Skin of body (tissue), 2 donors: Measurements from ENCODE around the gene KMT2C. TPM values are rescaled to one million over a fixed set of nuclear protein-coding genes. Genes with fewer than 3 reads are reported as not detected.
"Not testable (repeated sequence)": the region's sequence is repeated elsewhere in the genome, so short reads cannot be mapped to it uniquely, and the experiment has no call there.

Experiments used
- DNase-seq: peaks from one replicate; lab custom pipeline; 2025; lab: John Stamatoyannopoulos, UW
- total RNA-seq: library from RNA; depleted of rRNA; stranded (reverse); fragments of >200 nt; gene quantifications from one replicate; pipeline ENCODE4 v1.2.3, GENCODE V29; 2014

Gene KMT2C
- total RNA-seq, 1 donor from 2014 or later: 75.6 TPM

GRCh38 chr7:152313217-152313616, 122.6 kb downstream of the KMT2C start:
- no peak for DNase-seq

- DNase-seq: peak; percentile 68
Observed at GRCh38 chr7:152312316-152312715, 123.5 kb downstream of the KMT2C start.

- no peak for DNase-seq
Observed at GRCh38 chr7:152307902-152308301, 127.9 kb downstream of the KMT2C start.

GRCh38 chr7:152299542-152300143, 136.2 kb downstream of the KMT2C start:
- not testable (repeated sequence) for DNase-seq

- DNase-seq: no peak
Observed at GRCh38 chr7:152292897-152293296, 142.9 kb downstream of the KMT2C start.

- not testable (repeated sequence) for DNase-seq
Observed at GRCh38 chr7:152286972-152287371, 148.8 kb downstream of the KMT2C start.

GRCh38 chr7:152286219-152286618, 149.6 kb downstream of the KMT2C start:
- DNase-seq: not testable (repeated sequence)

GRCh38 chr7:152284998-152285397, 150.8 kb downstream of the KMT2C start:
- not testable (repeated sequence) for DNase-seq

- not testable (repeated sequence) for DNase-seq
Observed at GRCh38 chr7:152277687-152278086, 158.1 kb downstream of the KMT2C start.

GRCh38 chr7:152270427-152270826, 165.4 kb downstream of the KMT2C start:
- DNase-seq: not testable (repeated sequence)

GRCh38 chr7:152266859-152267258, 168.9 kb downstream of the KMT2C start:
- not testable (repeated sequence) for DNase-seq

GRCh38 chr7:152264915-152265314, 170.9 kb downstream of the KMT2C start:
- not testable (repeated sequence) for DNase-seq

- DNase-seq: not testable (repeated sequence)
Observed at GRCh38 chr7:152262146-152262545, 173.7 kb downstream of the KMT2C start.

GRCh38 chr7:152259645-152260044, 176.2 kb downstream of the KMT2C start:
- DNase-seq: not testable (repeated sequence)

GRCh38 chr7:152247851-152248250, 188.0 kb downstream of the KMT2C start:
- DNase-seq: not testable (repeated sequence)

- not testable (repeated sequence) for DNase-seq
Observed at GRCh38 chr7:152245417-152245816, 190.4 kb downstream of the KMT2C start.

GRCh38 chr7:152243464-152243863, 192.3 kb downstream of the KMT2C start:
- not testable (repeated sequence) for DNase-seq

- DNase-seq: not testable (repeated sequence)
Observed at GRCh38 chr7:152241301-152241700, 194.5 kb downstream of the KMT2C start.

- DNase-seq: not testable (repeated sequence)
Observed at GRCh38 chr7:152236306-152236705, 199.5 kb downstream of the KMT2C start.

GRCh38 chr7:152234421-152234820, 201.4 kb downstream of the KMT2C start:
- not testable (repeated sequence) for DNase-seq

- no peak for DNase-seq
Observed at GRCh38 chr7:152231089-152231488, 204.7 kb downstream of the KMT2C start.

- DNase-seq: not testable (repeated sequence)
Observed at GRCh38 chr7:152219556-152219955, 216.2 kb downstream of the KMT2C start.

GRCh38 chr7:152208766-152209165, 227.0 kb downstream of the KMT2C start:
- not testable (repeated sequence) for DNase-seq
